H1 (cell line): ENCODE data around the gene GSTO1. TPM values are rescaled to one million over a fixed set of nuclear protein-coding genes. Genes with fewer than 3 reads are reported as not detected.
A peak's percentile ranks its signal among the peaks of the same experiment; 100 is the strongest.

Experiments
- CTCF ChIA-PET: fragments of 300-600 bp; sonication (Branson Sonifier 250); formaldehyde crosslinking; loops from one replicate; lab custom pipeline; 2021; ENCODE audit not compliant: partially characterized antibody; lab: Charles Lee
- POLR2A ChIA-PET: fragments of 300-600 bp; sonication (Branson Sonifier 250); formaldehyde crosslinking; loops from one replicate; lab custom pipeline; 2021; ENCODE audit warnings: inconsistent platforms; ENCODE audit not compliant: partially characterized antibody; lab: Charles Lee
- DNase-seq, 2 experiments: peaks; one replicate each; pipeline versions ENCODE4 v3.0.0 to v3.0.0-alpha.2; 2010 to 2022; ENCODE audit warnings: low spot score in 2 of 2, low read depth in 1 of 2, mixed read lengths in 1 of 2
- FAIRE-seq: peaks from 2 replicates; lab custom pipeline; 2011; peaks lifted over from hg19 to GRCh38; lab: Jason Lieb, UNC
- H2AFZ ChIP-seq: 2 replicates; pipeline ENCODE4 v1.8.1; 2012; ENCODE audit warnings: low read length, inconsistent platforms
- H2AK5ac ChIP-seq: 2 replicates; pipeline ENCODE4 v1.6.1; 2013; ENCODE audit warnings: low read depth, low read length
- H2BK120ac ChIP-seq: replicated peaks from 2 replicates; pipeline ENCODE3; 2013; ENCODE audit warnings: low read depth, low read length, inconsistent platforms
- H2BK12ac ChIP-seq: 2 replicates; pipeline ENCODE4 v1.6.1; 2013; ENCODE audit warnings: low read depth, low read length
- H2BK15ac ChIP-seq: 2 replicates; pipeline ENCODE4 v1.6.1; 2013; ENCODE audit warnings: low read length
- H2BK20ac ChIP-seq: 2 replicates; pipeline ENCODE4 v1.6.1; 2013; ENCODE audit warnings: low read length
- H2BK5ac ChIP-seq: 2 replicates; pipeline ENCODE4 v1.6.1; 2013; ENCODE audit warnings: low read depth, low read length
- H3K14ac ChIP-seq: 2 replicates; pipeline ENCODE4 v1.6.1; 2013; ENCODE audit warnings: inconsistent platforms; ENCODE audit not compliant: insufficient read length
- H3K18ac ChIP-seq: 2 replicates; pipeline ENCODE4 v1.6.1; 2013; ENCODE audit warnings: low read length; ENCODE audit errors: extremely low read depth
- H3K23ac ChIP-seq: 2 replicates; pipeline ENCODE4 v1.6.1; 2013; ENCODE audit warnings: inconsistent platforms; ENCODE audit not compliant: insufficient read length
- H3K23me2 ChIP-seq: 2 replicates; pipeline ENCODE4 v1.6.1; 2013; ENCODE audit warnings: low read depth, low read length
- H3K27ac ChIP-seq: 2 replicates; pipeline ENCODE4 v1.6.1; 2011; ENCODE audit warnings: low read depth, low read length, inconsistent platforms
- H3K27me3 ChIP-seq, 4 experiments: replicated peaks in 1 of 4; 1 replicate in 1 of 4; 2 replicates in 3 of 4; pipeline versions ENCODE4 v1.6.1 to v1.8.1; 2011 to 2013; ENCODE audit warnings: low read length in 3 of 4, mild to moderate bottlenecking in 3 of 4, inconsistent platforms in 2 of 4, mixed read lengths in 2 of 4, moderate library complexity in 1 of 4; ENCODE audit not compliant: control insufficient read depth in 3 of 4, insufficient read depth in 3 of 4; ENCODE audit errors: extremely low read depth in 1 of 4
- H3K36me3 ChIP-seq, 4 experiments: 2 replicates each; pipeline versions ENCODE4 v1.6.1 to v1.8.1; 2011 to 2013; ENCODE audit warnings: mild to moderate bottlenecking in 4 of 4, low read length in 3 of 4, moderate library complexity in 2 of 4, control low read depth in 1 of 4, inconsistent platforms in 1 of 4; ENCODE audit not compliant: insufficient read depth in 4 of 4, control insufficient read depth in 2 of 4
- H3K4ac ChIP-seq: replicated peaks from 2 replicates; pipeline ENCODE3; 2013; ENCODE audit warnings: low read length, low read depth, mixed read lengths, inconsistent platforms; ENCODE audit not compliant: insufficient read length
- H3K4me1 ChIP-seq, 4 experiments: replicated peaks in 1 of 4; 1 replicate in 1 of 4; 2 replicates in 3 of 4; pipeline versions ENCODE4 v1.6.1 to v1.8.1; 2011 to 2013; ENCODE audit warnings: low read length in 3 of 4, inconsistent platforms in 2 of 4, mixed read lengths in 1 of 4; ENCODE audit not compliant: insufficient read depth in 4 of 4, control insufficient read depth in 3 of 4
- H3K4me2 ChIP-seq, 2 experiments: 2 replicates each; pipeline versions ENCODE4 v1.6.1 to v1.8.1; 2011 to 2013; ENCODE audit warnings: low read depth in 2 of 2, low read length in 2 of 2, control low read depth in 1 of 2, inconsistent platforms in 1 of 2, mild to moderate bottlenecking in 1 of 2; ENCODE audit not compliant: insufficient read depth in 1 of 2
- H3K4me3 ChIP-seq, 4 experiments: fragments of 200-600, 300-600 bp in 1 of 4; sonication (generic), shearing (Covaris generic), sonication (Bioruptor Twin) in 1 of 4; 2 replicates each; pipeline versions ENCODE4 v1.5.1 to v1.8.1; 2011 to 2016; ENCODE audit warnings: low read length in 4 of 4, low read depth in 3 of 4, control low read depth in 2 of 4, inconsistent platforms in 2 of 4, mild to moderate bottlenecking in 2 of 4, mixed read lengths in 1 of 4, moderate library complexity in 1 of 4; ENCODE audit not compliant: insufficient read depth in 2 of 4; ENCODE audit errors: extremely low read depth in 1 of 4
- H3K56ac ChIP-seq: replicated peaks from 2 replicates; pipeline ENCODE3; 2013; ENCODE audit warnings: low read depth, mild to moderate bottlenecking, mixed read lengths, low read length, inconsistent platforms; ENCODE audit not compliant: insufficient read length
- H3K79me1 ChIP-seq: 2 replicates; pipeline ENCODE4 v1.6.1; 2013; ENCODE audit warnings: low read depth, low read length, control low read depth
- H3K79me2 ChIP-seq, 2 experiments: 2 replicates each; pipeline versions ENCODE4 v1.6.1 to v1.8.1; 2012 to 2013; ENCODE audit warnings: low read length in 2 of 2, mild to moderate bottlenecking in 2 of 2, inconsistent platforms in 1 of 2; ENCODE audit not compliant: insufficient read depth in 2 of 2, control insufficient read depth in 1 of 2
- H3K9ac ChIP-seq, 4 experiments: replicated peaks in 1 of 4; 1 replicate in 1 of 4; 2 replicates in 3 of 4; pipeline versions ENCODE4 v1.6.1 to v1.8.1; 2011 to 2013; ENCODE audit warnings: low read depth in 3 of 4, low read length in 3 of 4, control low read depth in 2 of 4, mild to moderate bottlenecking in 2 of 4, moderate library complexity in 2 of 4, inconsistent platforms in 1 of 4; ENCODE audit errors: extremely low read depth in 1 of 4
- H3K9me3 ChIP-seq, 2 experiments: 2 replicates each; pipeline versions ENCODE4 v1.6.1 to v1.8.1; 2012 to 2013; ENCODE audit warnings: mild to moderate bottlenecking in 2 of 2, moderate library complexity in 2 of 2, control low read depth in 1 of 2, inconsistent platforms in 1 of 2, low read depth in 1 of 2, low read length in 1 of 2, mixed read lengths in 1 of 2; ENCODE audit not compliant: insufficient read depth in 2 of 2
- H4K20me1 ChIP-seq, 2 experiments: replicated peaks in 1 of 2; 2 replicates each; pipeline versions ENCODE3 to v1.8.1; 2011 to 2013; ENCODE audit warnings: inconsistent platforms in 2 of 2, low read length in 2 of 2, mild to moderate bottlenecking in 1 of 2; ENCODE audit not compliant: insufficient read depth in 2 of 2, control insufficient read depth in 1 of 2
- H4K5ac ChIP-seq: 2 replicates; pipeline ENCODE4 v1.6.1; 2013; ENCODE audit warnings: low read length, low read depth, mixed read lengths, inconsistent platforms; ENCODE audit not compliant: insufficient read length
- H4K8ac ChIP-seq: 2 replicates; pipeline ENCODE4 v1.8.0; 2013; ENCODE audit warnings: mild to moderate bottlenecking, moderate library complexity, low read length, inconsistent platforms; ENCODE audit not compliant: insufficient read depth; ENCODE audit errors: extremely low read depth
- H4K91ac ChIP-seq: replicated peaks from 2 replicates; pipeline ENCODE3; 2013; ENCODE audit warnings: low read length, mixed read lengths, inconsistent platforms; ENCODE audit not compliant: insufficient read length
- ASH2L ChIP-seq: fragments of 200-600, 300-600 bp; sonication (generic); IDR thresholded peaks from one replicate; pipeline ENCODE4 v1.7.1; 2017; ENCODE audit warnings: low read length
- BCL11A ChIP-seq, 2 experiments: IDR thresholded peaks; one replicate each; pipeline ENCODE4 v1.6.1; 2011; ENCODE audit warnings: low read depth in 2 of 2, low read length in 2 of 2, mild to moderate bottlenecking in 2 of 2
- CEBPB ChIP-seq: IDR thresholded peaks from 2 replicates; pipeline ENCODE4 v1.6.1; 2012; ENCODE audit warnings: low read depth, low read length
- CTBP2 ChIP-seq: IDR thresholded peaks from 2 replicates; pipeline ENCODE4 v1.7.0; 2011; ENCODE audit warnings: borderline replicate concordance, mild to moderate bottlenecking, moderate library complexity, mixed read lengths, low read length; ENCODE audit not compliant: insufficient read depth, insufficient read length
- EGR1 ChIP-seq: IDR thresholded peaks from 2 replicates; pipeline ENCODE4 v1.6.1; 2011; ENCODE audit warnings: low read depth, low read length, borderline replicate concordance
- JUN ChIP-seq: IDR thresholded peaks from 2 replicates; pipeline ENCODE4 v1.6.1; 2011; ENCODE audit warnings: low read depth, mild to moderate bottlenecking, improper control_type of control experiment, low read length
- KDM4A ChIP-seq: IDR thresholded peaks from one replicate; pipeline ENCODE4 v1.7.1; 2012; ENCODE audit warnings: low read depth, mild to moderate bottlenecking, moderate library complexity, low read length, inconsistent platforms; ENCODE audit not compliant: severe bottlenecking
- KDM5A ChIP-seq: fragments of 200-600 bp; IDR thresholded peaks from 2 replicates; pipeline ENCODE4 v1.7.1; 2012; ENCODE audit warnings: mild to moderate bottlenecking, low read length, inconsistent platforms, mixed read lengths
- NANOG ChIP-seq: IDR thresholded peaks from 2 replicates; pipeline ENCODE4 v1.6.1; 2011; ENCODE audit warnings: low read length, low read depth, mild to moderate bottlenecking, inconsistent platforms; ENCODE audit not compliant: insufficient read depth, poor library complexity, severe bottlenecking
- PHF8 ChIP-seq: fragments of 200-600 bp; sonication (generic); conservative IDR thresholded peaks from 2 replicates; pipeline ENCODE4 v1.7.1; 2012; ENCODE audit warnings: low read depth, mild to moderate bottlenecking, inconsistent platforms, low read length, moderate library complexity
- POLR2A ChIP-seq, 2 experiments: IDR thresholded peaks; 1 replicate in 1 of 2; 2 replicates in 1 of 2; pipeline ENCODE4 v1.6.1; 2011; ENCODE audit warnings: low read depth in 2 of 2, low read length in 2 of 2, mild to moderate bottlenecking in 2 of 2; ENCODE audit errors: control extremely low read depth in 1 of 2
- POLR2AphosphoS5 ChIP-seq: IDR thresholded peaks from 2 replicates; pipeline ENCODE4 v1.6.1; 2011; ENCODE audit warnings: low read depth, low read length
- POU5F1 ChIP-seq: IDR thresholded peaks from 2 replicates; pipeline ENCODE4 v1.6.1; 2011; ENCODE audit warnings: low read depth, mild to moderate bottlenecking, low read length, moderate library complexity
- WGBS, 2 experiments: shearing (Covaris generic) in 1 of 2; methylation state at CpG; one replicate each; pipeline versions ENCODE4 v1.1.6 to v1.1.7; 2013 to 2015; ENCODE audit warnings: low lambda C conversion rate in 2 of 2, mixed read lengths in 2 of 2, inconsistent platforms in 1 of 2, low coverage in 1 of 2, missing lambda C conversion rate in 1 of 2; ENCODE audit not compliant: insufficient replicate concordance in 2 of 2, insufficient coverage in 1 of 2, insufficient read length in 1 of 2; ENCODE audit errors: extremely low coverage in 1 of 2, missing lambda C conversion rate in 1 of 2; 5-methylcytosine and 5-hydroxymethylcytosine counted together
- polyA plus RNA-seq, 7 experiments: library from polyadenylated mRNA; depleted of rRNA in 3 of 7; stranded (reverse) in 5 of 7; unstranded in 2 of 7; fragments of >200 nt in 5 of 7; fragments of 200-250 nt in 2 of 7; gene quantifications; 1 replicate in 5 of 7; 2 replicates in 1 of 7; 4 replicates in 1 of 7; pipeline versions ENCODE4 v1.2.1 to v1.2.3, GENCODE V29; 2011 to 2013; ENCODE audit warnings: missing spikeins in 2 of 7, mixed read lengths in 2 of 7
- total RNA-seq: library from RNA; stranded (reverse); fragmentation: NEBNext Ultra II Directional; extraction: Animal tissue kit (Norgen Biotek cat#: 25700); gene quantifications from 2 replicates; pipeline ENCODE4 v1.2.1, GENCODE V29; 2021

Gene GSTO1
- total and polyA plus RNA-seq, 2 of the 8 experiments (the other 6 are each of a cell fraction or from before 2014, with no cell fraction given), result 22.4 to 32.5 TPM

DNA sequence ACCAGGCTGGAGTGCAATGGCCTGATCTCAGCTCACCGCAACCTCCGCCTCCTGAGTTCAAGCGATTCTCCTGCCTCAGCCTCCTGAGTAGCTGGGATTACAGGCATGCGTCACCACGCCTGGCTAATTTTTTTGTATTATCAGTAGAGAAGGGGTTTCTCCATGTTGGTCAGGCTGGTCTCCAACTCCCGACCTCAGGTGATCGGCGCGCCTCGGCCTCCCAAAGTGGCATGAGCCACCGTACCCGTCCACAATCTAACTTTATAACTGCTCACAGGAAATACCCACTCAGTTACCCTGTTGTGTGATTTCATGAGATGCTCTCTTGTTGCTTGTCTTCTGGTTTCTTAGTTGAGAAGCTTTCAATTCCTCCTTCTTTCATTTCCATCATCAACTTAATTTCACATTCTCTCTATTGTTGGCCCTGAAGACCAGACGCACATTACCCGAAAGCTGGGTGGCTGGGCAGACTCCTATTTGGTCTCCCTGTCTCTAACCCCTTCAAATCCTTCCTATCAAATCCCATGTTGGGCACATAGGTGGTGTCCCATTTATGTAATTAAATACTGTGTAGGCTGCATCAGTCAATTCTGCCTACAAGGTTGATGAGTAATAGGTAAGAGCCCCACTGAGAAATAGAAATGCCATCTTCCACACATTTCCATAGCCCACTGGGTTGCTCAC is 13.2 kb downstream of the GSTO1 start:
- Histone ChIP-seq H4K8ac (no peak overlapping the region), H4K91ac (no peak overlapping the region), H2BK15ac (no peak overlapping the region), H3K56ac (no peak overlapping the region), H2BK12ac (no peak overlapping the region), H2AFZ (no peak overlapping the region)
- CTCF ChIA-PET, result interaction anchor here (1.0 to 1.9 kb wide), 3 partner anchors 12 to 28 kb away, joined by 4 to 7 read pairs (median 7); partner anchors contain the start of gene GSTO1
- DNase-seq, result no peak
- TF ChIP-seq POLR2AphosphoS5, result no peak
- no peak for TF ChIP-seq CTBP2
- TF ChIP-seq CEBPB, result no peak
- TF ChIP-seq POU5F1, result no peak
- TF ChIP-seq EGR1, result no peak
- TF ChIP-seq BCL11A (IDR thresholded peaks at IDR 0.05; ENCODE audit: low read depth in 2 of 2, low read length in 2 of 2), result no peak
- TF ChIP-seq KDM4A, result no peak
- TF ChIP-seq JUN, result no peak
- TF ChIP-seq NANOG, result no peak
- TF ChIP-seq POLR2A (IDR thresholded peaks at IDR 0.05; ENCODE audit: control extremely low read depth in 1 of 2, low read depth in 2 of 2, low read length in 2 of 2), result no peak
- no peak for TF ChIP-seq KDM5A
- no peak for TF ChIP-seq ASH2L
- no peak for TF ChIP-seq PHF8
- TF ChIP-seq, all 59 proteins: peak for 0
- POLR2A ChIA-PET, result interaction anchor here (1.1 to 6.5 kb wide), 6 partner anchors 9 to 210 kb away, joined by 3 to 81 read pairs (median 4); partner anchors contain the start of genes GSTO1 and SFR1
- H3K23me2 ChIP-seq, result no peaks in the 10 kb centered on the region
- H3K36me3 ChIP-seq, result peaks cover 0 to 33% (median 0%) of the 10 kb centered on the region in 4 experiments; a peak in 4 of 8 replicates
- no peaks in the 10 kb centered on the region for H3K27me3 ChIP-seq
- H3K4me1 ChIP-seq, result peaks cover 0 to 4% (median 2%) of the 10 kb centered on the region in 4 experiments; a peak in 2 of 7 replicates
- no peak overlapping the region for H2BK20ac ChIP-seq
- no peak overlapping the region for H3K4ac ChIP-seq
- H3K4me3 ChIP-seq, result peak overlapping the region; percentile 91 to 98 (median 96)
- no peak overlapping the region for H3K18ac ChIP-seq
- no peak overlapping the region for H2BK120ac ChIP-seq
- H3K9ac ChIP-seq, result peak overlapping the region; percentile 92 to 97 (median 94)
- no peak overlapping the region for H3K23ac ChIP-seq
- H4K20me1 ChIP-seq, result peaks cover 0 to 2% of the 10 kb centered on the region in 2 experiments
- H3K79me2 ChIP-seq, result peaks cover 0 to 45% of the 10 kb centered on the region in 2 experiments; a peak in 3 of 4 replicates
- peak overlapping the region; percentile 46; the same call in 1 of the 2 replicates for H2BK5ac ChIP-seq
- H3K14ac ChIP-seq, result no peak overlapping the region
- H3K9me3 ChIP-seq, result no peaks in the 10 kb centered on the region
- no peak overlapping the region for H2AK5ac ChIP-seq
- peaks cover 2% of the 10 kb centered on the region; the same call in 1 of the 2 replicates for H3K79me1 ChIP-seq
- no peak for FAIRE-seq
- WGBS, 2 experiments, result 95% methylated on average over 14 of the region's 14 CpGs; no CpG with 5 or more reads in 1 of the 2 experiments
- H3K4me2 ChIP-seq, result peak overlapping the region; percentile 64 to 73
- H4K5ac ChIP-seq, result no peak overlapping the region
- peak overlapping the region; percentile 80; the same call in 1 of the 2 replicates for H3K27ac ChIP-seq
